ENCODE data around the gene ARL10. TPM values are rescaled to one million over a fixed set of nuclear protein-coding genes. Genes with fewer than 3 reads are reported as not detected.
"Not testable (repeated sequence)": the region's sequence is repeated elsewhere in the genome, so short reads cannot be mapped to it uniquely, and the experiment has no call there.

Gene ARL10
- total RNA-seq, 1 donor from 2014 or later, result 6.5 TPM

- intact Hi-C loops (cut with micrococcal nuclease), result loop anchor here (1.0 kb wide), 2 partner anchors 27 to 149 kb away; partner anchors contain the start of genes KIAA1191 and RNF44
Observed at GRCh38 chr5:176388003-176388443, 22.7 kb downstream of the ARL10 start.

GRCh38 chr5:176388444-176389134 lies 23.3 kb downstream of the ARL10 start, which contains the start of the genes HIGD2A and NOP16:
TSS of gene HIGD2A (plus strand) at chr5:176388751. CDS start at chr5:176388820, 69 bp downstream.
TSS of gene NOP16 (minus strand) at chr5:176388598. CDS start at chr5:176388539, 59 bp downstream.
- intact Hi-C loops (cut with micrococcal nuclease), result loop anchor here (1.0 kb wide), 7 partner anchors 23 to 259 kb away; partner anchors contain the start of genes ARL10, CLTB, FAF2 and KIAA1191

GRCh38 chr5:176389135-176390123 lies 24.1 kb downstream of the ARL10 start:
- intact Hi-C loops (cut with micrococcal nuclease), result loop anchor here (1.0 kb wide), 5 partner anchors 24 to 258 kb away; partner anchors contain the start of genes ARL10, CLTB, FAF2 and TSPAN17

- intact Hi-C loops (cut with micrococcal nuclease), result no loop called here
Observed at GRCh38 chr5:176391479-176391878, 26.2 kb downstream of the ARL10 start.

DNA sequence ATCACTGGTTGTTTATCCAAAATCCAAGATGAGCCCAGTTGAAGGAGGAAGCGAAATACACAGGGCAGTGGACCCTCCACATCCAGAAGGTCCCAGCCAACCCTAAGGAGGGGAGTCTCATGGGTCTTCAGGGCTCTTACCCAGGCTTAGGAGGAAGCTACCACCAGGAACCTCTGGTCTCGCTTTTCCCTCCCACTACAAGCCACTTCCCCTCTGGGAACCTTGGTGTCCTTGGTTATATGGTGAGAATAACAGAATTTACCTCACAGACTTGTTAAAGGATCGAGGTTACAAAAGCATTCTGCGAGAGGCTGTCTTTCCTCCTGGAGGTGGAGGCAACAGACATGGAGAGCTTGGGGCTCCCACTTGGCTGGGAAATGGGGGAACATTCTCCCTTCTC lies 26.7 kb downstream of the ARL10 start:
- intact Hi-C loops (cut with micrococcal nuclease), result no loop called here

GRCh38 chr5:176392526-176392925 lies 27.2 kb downstream of the ARL10 start:
- intact Hi-C loops (cut with micrococcal nuclease), result no loop called here

DNA sequence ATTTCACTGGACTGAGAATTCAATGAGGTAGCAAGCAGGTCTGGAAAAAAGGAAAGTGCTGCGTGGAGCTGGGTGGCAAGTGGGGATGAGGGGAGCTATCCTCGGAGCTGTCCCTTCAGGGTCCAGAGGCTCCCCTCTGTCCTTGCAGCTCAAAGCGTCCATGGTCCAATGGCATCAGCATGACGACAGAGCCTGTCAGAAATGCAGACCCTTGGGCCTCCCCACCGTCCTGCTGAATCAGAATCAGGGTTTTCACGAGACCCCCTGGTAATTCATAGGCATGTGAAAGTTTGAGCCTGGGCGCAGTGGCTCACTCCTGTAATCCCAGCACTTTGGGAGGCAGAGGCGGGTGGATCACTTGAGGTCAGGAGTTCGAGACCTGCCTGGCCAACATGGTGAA lies 28.8 kb downstream of the ARL10 start:
- intact Hi-C loops (cut with micrococcal nuclease), result no loop called here

GRCh38 chr5:176394881-176395675 lies 29.8 kb downstream of the ARL10 start:
- intact Hi-C loops (cut with micrococcal nuclease), result no loop called here

DNA sequence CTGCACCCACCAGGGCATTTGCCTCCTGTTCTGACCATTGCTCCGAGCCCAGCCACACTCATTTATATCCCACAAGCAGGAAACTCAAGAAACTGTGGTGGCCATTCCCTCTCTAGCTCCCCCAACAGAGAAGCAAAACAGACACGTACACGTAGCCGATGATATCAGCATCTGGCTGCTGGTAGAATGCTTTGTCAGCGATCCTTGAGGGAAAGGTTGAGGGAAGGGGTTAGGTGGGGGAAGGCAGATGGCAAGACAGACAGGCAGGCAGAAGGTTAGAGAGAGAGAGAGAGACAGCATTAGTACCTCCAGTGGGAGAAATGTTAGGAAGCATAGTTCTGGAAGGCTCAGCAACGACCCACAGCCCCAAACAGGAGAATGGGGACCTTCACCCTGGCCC lies 31.0 kb downstream of the ARL10 start:
- intact Hi-C loops (cut with micrococcal nuclease), result no loop called here

- intact Hi-C loops (cut with micrococcal nuclease), result no loop called here
Observed at GRCh38 chr5:176397736-176398420, 32.6 kb downstream of the ARL10 start.

DNA sequence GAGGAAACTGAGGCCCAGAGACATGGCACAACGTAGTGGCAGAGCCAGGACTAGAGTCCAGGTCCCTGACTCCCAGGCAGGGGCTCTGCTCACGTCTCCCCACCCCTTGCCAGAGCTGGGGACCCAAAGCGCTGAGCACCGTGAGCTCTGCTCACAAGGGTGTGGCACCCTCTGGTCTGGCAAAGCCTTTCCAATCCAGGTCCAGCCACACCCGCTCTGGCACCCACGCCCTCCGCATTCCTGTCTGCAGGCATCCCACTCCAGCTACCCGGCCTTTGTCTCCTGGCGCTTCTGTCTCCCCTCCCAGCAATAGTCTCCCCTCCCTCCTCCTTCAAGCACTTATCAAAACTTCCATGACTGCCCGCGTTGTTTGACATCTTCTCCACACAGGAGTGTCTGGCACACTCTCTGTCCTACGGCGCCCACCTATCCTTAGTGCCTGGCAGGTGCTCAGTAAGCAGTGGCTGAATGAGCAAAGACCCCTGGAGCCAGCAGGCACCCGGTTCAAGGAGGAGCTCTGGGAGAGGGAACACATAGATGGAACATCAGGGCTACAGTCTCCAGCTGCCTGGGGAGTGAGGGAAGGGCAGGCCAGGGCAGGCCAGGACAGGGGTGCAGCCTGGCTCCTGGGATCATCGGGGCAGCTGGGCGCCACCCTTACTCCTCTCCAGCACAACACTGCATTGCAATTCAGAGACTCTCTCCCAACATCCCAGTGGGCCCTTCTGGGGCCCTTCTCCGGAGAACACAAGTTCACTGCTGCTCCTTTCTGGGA lies 35.3 kb downstream of the ARL10 start:
- intact Hi-C loops (cut with micrococcal nuclease), result no loop called here

DNA sequence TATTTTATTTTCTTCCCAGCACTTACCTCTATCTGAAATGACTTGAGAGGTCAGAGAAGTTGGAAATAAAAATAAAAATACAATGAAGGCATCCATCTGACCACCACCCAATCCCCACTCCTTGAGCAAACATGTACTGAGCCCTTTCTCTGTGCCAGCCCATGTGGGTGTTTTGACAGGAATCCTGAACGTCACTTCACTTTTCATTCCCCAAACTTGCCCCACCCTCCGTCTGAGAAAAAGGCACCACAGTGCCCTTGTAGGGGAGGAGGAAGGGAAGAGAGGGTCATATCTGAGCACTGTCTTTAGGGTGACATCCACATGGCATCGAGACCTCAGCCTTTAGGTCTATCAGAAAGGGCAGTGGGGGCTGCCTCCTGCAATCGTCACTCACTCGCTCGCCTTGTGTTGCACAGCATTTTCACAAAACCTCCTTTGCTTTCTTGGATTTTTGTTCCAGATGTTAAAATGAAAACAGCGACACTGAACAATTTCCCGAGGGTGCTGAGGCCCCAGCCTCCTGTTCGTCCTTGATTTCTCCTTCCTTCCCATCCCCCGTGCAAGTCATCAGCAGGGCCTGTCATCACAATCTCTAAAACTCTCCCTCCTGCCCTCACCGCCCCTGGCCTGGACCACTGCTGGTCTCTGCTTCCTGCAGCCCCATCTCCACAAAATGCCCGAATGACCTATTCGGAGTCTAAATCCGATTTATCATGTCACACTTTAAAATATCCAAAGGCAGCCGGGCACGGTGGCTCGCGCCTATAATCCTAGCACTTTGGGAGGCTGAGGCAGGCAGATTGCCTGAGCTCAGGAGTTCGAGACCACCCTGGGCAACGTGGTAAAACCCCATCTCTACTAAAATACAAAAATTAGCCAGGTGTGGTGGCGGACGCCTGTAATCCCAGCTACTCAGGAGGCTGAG lies 36.3 kb downstream of the ARL10 start:
- intact Hi-C loops (cut with micrococcal nuclease), result no loop called here

GRCh38 chr5:176405656-176406435 lies 40.6 kb downstream of the ARL10 start:
- intact Hi-C loops (cut with micrococcal nuclease), result no loop called here

DNA sequence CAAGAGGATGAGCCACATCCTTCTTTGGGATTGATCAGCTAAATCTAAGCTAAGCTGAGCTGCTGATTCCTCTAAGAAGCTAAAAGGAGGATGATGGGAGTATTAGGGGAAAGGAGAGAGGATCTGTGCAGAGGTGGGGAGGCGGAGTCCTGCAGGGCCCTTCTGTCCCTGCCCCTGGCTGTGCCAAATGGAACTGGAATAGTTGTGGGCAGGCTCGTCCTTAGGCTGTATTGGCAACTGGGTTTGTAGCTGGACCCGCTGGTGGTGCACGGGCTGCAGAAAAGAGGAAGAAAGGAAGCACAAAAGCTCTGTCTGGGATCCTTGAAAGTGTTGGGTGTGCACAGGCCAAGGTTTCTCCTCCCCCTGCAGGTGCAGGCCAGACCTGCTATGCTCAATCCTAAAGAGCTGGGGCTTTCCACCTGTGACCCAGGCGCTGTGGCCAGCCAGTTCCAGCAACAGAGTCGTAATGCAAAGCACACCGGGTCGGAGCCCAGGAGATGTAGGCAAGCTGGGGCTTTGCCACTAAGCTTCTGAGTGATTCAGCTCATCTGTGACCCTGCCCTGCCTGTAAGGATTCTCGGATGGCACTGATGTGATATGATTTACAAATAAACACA lies 41.3 kb downstream of the ARL10 start:
- intact Hi-C loops (cut with micrococcal nuclease), result no loop called here

- intact Hi-C loops (cut with micrococcal nuclease), result no loop called here
Observed at GRCh38 chr5:176407456-176408251, 42.4 kb downstream of the ARL10 start.

DNA sequence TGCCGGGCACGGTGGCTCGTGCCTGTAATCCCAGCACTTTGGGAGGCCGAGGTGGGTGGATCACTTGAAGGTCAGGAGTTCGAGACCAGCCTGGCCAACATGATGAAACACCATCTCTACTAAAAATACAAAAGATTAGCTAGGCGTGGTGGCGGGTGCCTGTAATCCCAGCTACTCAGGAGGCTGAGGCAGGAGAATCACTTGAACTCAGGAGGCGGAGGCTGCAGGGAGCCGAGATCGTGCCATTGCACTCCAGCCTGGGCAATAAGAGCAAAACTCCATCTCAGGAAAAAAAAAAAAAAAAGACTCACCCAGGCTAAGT lies 42.9 kb downstream of the ARL10 start:
- intact Hi-C loops (cut with micrococcal nuclease), result not testable (repeated sequence)

- intact Hi-C loops (cut with micrococcal nuclease), result no loop called here
Observed at GRCh38 chr5:176408590-176408989, 43.3 kb downstream of the ARL10 start.
